HepG2 (cell line): ENCODE results near the gene HOXA11. TPM values are rescaled to one million over a fixed set of nuclear protein-coding genes. Genes with fewer than 3 reads are reported as not detected.
A peak's percentile ranks its signal among the peaks of the same experiment; 100 is the strongest.

Source experiments
- ATAC-seq: fragments of 200-7000 bp; cut with Tn5 transposase; 3 replicates; pipeline ENCODE4 v1.9.1; 2020; ENCODE audit warnings: mild to moderate bottlenecking, moderate library complexity
- BruUV-seq: library from RNA; stranded (reverse); fragments of 400-500 nt; replicated peaks from 2 replicates; lab custom pipeline; 2021; lab: Mats Ljungman, UMichigan
- CTCF ChIA-PET: fragments of 300-600 bp; formaldehyde crosslinking; extraction: SDS; loops from one replicate; lab custom pipeline; 2021; ENCODE audit warnings: low total read pairs, inconsistent platforms, low intra/inter-chr PET ratio; lab: Yijun Ruan, JAX
- POLR2A ChIA-PET: fragments of 350-600 bp; sonication (Branson Sonifier 250); formaldehyde crosslinking; loops from one replicate; lab custom pipeline; 2020; ENCODE audit warnings: antibody characterized with exemption, inconsistent platforms; lab: Yijun Ruan, JAX
- DNase-seq: peaks from one replicate; pipeline ENCODE4 v3.0.0-alpha.2; 2015; ENCODE audit warnings: low spot score
- FAIRE-seq: peaks from 3 replicates; lab custom pipeline; 2011; peaks lifted over from hg19 to GRCh38; lab: Jason Lieb, UNC
- H2AFZ ChIP-seq: one replicate; pipeline ENCODE4 v1.6.1; 2011; ENCODE audit warnings: low read length, inconsistent platforms
- H3K27ac ChIP-seq: fragments of 300-600 bp; 3 replicates; pipeline ENCODE4 v1.8.0; 2011; ENCODE audit warnings: mixed run types, mild to moderate bottlenecking, mixed read lengths, low read length, inconsistent platforms; ENCODE audit not compliant: insufficient read depth; ENCODE audit errors: extremely low read length
- H3K27me3 ChIP-seq, 2 experiments: fragments of 200-600 bp in 1 of 2; 2 replicates in 1 of 2; 3 replicates in 1 of 2; pipeline versions ENCODE4 v1.6.0 to v1.8.0; 2011; ENCODE audit warnings: low read length in 2 of 2, mild to moderate bottlenecking in 2 of 2, moderate library complexity in 2 of 2, inconsistent platforms in 1 of 2; ENCODE audit not compliant: insufficient read depth in 2 of 2, control insufficient read depth in 1 of 2
- H3K36me3 ChIP-seq, 2 experiments: fragments of 200-600 bp in 1 of 2; replicated peaks in 1 of 2; 2 replicates in 1 of 2; 3 replicates in 1 of 2; pipeline versions ENCODE4 v1.5.1 to v1.8.0; 2011; ENCODE audit warnings: low read length in 2 of 2, inconsistent platforms in 1 of 2; ENCODE audit not compliant: insufficient read depth in 2 of 2, control insufficient read depth in 1 of 2
- H3K4me1 ChIP-seq: 2 replicates; pipeline ENCODE4 v1.5.1; 2012; ENCODE audit warnings: low read length, inconsistent platforms; ENCODE audit not compliant: insufficient read depth
- H3K4me2 ChIP-seq: 2 replicates; pipeline ENCODE4 v1.6.0; 2011; ENCODE audit warnings: low read depth, low read length, inconsistent platforms
- H3K4me3 ChIP-seq, 3 experiments: fragments of 200-600 bp in 1 of 3; sonication (generic), shearing (Covaris generic) in 1 of 3; replicated peaks in 1 of 3; 2 replicates each; pipeline ENCODE4 v1.5.1; 2011 to 2016; ENCODE audit warnings: low read length in 3 of 3, inconsistent platforms in 2 of 3, low read depth in 2 of 3, mild to moderate bottlenecking in 2 of 3, control low read depth in 1 of 3, mixed read lengths in 1 of 3; ENCODE audit not compliant: insufficient read depth in 1 of 3
- H3K79me2 ChIP-seq: one replicate; pipeline ENCODE4 v1.6.1; 2011; ENCODE audit warnings: low read length, inconsistent platforms; ENCODE audit not compliant: insufficient read depth
- H3K9ac ChIP-seq: 2 replicates; pipeline ENCODE4 v1.6.0; 2011; ENCODE audit warnings: mild to moderate bottlenecking, low read depth, low read length, inconsistent platforms; ENCODE audit not compliant: insufficient read depth
- H3K9me3 ChIP-seq: 2 replicates; pipeline ENCODE4 v1.5.1; 2012; ENCODE audit warnings: mild to moderate bottlenecking, low read length
- H4K20me1 ChIP-seq: 2 replicates; pipeline ENCODE4 v1.6.0; 2011; ENCODE audit warnings: inconsistent platforms, mild to moderate bottlenecking, low read length, moderate library complexity; ENCODE audit not compliant: insufficient read depth
- FOXO4 ChIP-seq: sonication (generic); formaldehyde crosslinking; conservative IDR thresholded peaks from 2 replicates; pipeline ENCODE4 v1.8.1; 2023; ENCODE audit warnings: missing genetic modification reagents
- IKZF1 ChIP-seq: fragments of 450-650 bp; IDR thresholded peaks from 2 replicates; pipeline ENCODE4 v1.7.1; 2016
- KDM5A ChIP-seq: fragments of 200-600 bp; sonication (generic); IDR thresholded peaks from 2 replicates; pipeline ENCODE4 v1.7.0; 2018; ENCODE audit warnings: antibody characterized with exemption, mild to moderate bottlenecking, low read length, borderline replicate concordance
- RFX5 ChIP-seq: IDR thresholded peaks from 2 replicates; pipeline ENCODE4 v1.6.1; 2011; ENCODE audit warnings: low read depth, low read length, improper control_type of control experiment
- ZNF543 ChIP-seq: sonication (generic); formaldehyde crosslinking; IDR thresholded peaks from 2 replicates; pipeline ENCODE4 v1.4.0; 2020; ENCODE audit warnings: mild to moderate bottlenecking, missing genetic modification reagents
- ZNF616 ChIP-seq: sonication (generic); formaldehyde crosslinking; IDR thresholded peaks from 2 replicates; pipeline ENCODE4 v1.5.0; 2020; ENCODE audit warnings: low read depth, mild to moderate bottlenecking, missing genetic modification reagents
- ZNF629 ChIP-seq: sonication (generic); formaldehyde crosslinking; conservative IDR thresholded peaks from 2 replicates; pipeline ENCODE4 v1.5.0; 2020; ENCODE audit warnings: missing genetic modification reagents
- WGBS: methylation state at CpG from one replicate; pipeline ENCODE4 v1.1.6; 2017; ENCODE audit warnings: low lambda C conversion rate; 5-methylcytosine and 5-hydroxymethylcytosine counted together
- in situ Hi-C: cut with HindIII; loops from 2 replicates; pipeline ENCODE4 v1.10.0; 2017; ENCODE audit warnings: low pct_unique_long_range_greater_than_20kb; ENCODE audit not compliant: extremely low pct_ligation_motif_present
- intact Hi-C: fragments of 100-400 bp; cut with micrococcal nuclease; formaldehyde crosslinking; loops from one replicate; pipeline ENCODE4 v1.10.0; 2022; ENCODE audit not compliant: unreplicated experiment
- polyA plus RNA-seq, 8 experiments: library from polyadenylated mRNA; depleted of rRNA in 3 of 8; stranded (reverse) in 7 of 8; unstranded in 1 of 8; fragments of >200 nt; fragmentation: Illumina TruSeq in 4 of 8; extraction: Trizol in 4 of 8; gene quantifications; 2 replicates each; pipeline versions ENCODE4 v1.2.1 to v1.2.3, GENCODE V29; 2011 to 2016; ENCODE audit warnings: low read depth in 4 of 8, missing spikeins in 1 of 8, mixed read lengths in 1 of 8; ENCODE audit not compliant: insufficient read depth in 1 of 8
- total RNA-seq, 5 experiments: library from RNA; depleted of rRNA; stranded (reverse); fragments of >200 nt; fragmentation: Illumina TruSeq; extraction: Trizol; gene quantifications; 2 replicates each; pipeline ENCODE4 v1.2.3, GENCODE V29; 2016; ENCODE audit warnings: low read depth in 1 of 5
- TF ChIP-seq, protein P1 (sequence below): sonication (generic); formaldehyde crosslinking; IDR thresholded peaks from 2 replicates; pipeline ENCODE4 v1.5.0; 2020; ENCODE audit warnings: mild to moderate bottlenecking, missing genetic modification reagents

The HOXA11 gene
- total and polyA plus RNA-seq, 2 of the 13 experiments (the other 11 are each of a cell fraction or from before 2014, with no cell fraction given) = not detected

DNA sequence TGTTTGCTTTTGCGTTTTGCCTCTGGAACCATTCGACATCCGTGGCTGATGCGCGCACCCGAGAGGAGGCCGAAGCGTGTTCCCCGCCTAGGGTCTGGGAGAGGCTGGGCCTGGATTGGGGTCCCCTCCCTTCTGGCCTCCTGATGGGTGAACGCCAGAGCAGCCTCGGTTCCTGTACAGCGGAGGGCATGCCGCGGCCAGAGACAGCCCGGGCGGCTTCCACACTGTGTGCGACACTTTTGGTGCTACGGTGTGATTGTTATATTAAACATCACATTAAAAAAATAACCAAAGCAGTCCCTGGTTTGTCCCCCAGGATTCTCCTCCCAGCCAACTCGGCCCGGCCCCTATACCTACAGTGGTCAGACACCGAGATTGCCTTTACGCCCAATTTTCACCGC, 24.9 kb downstream of the HOXA11 start:
- DNase-seq (no peak), ATAC-seq (no peak), FAIRE-seq (no peak)
- peaks cover 4 to 44% of the 10 kb centered on the region in 2 experiments for H3K27me3 ChIP-seq
- no peak overlapping the region for H3K27ac ChIP-seq
- H3K9ac ChIP-seq = no peak overlapping the region
- H3K9me3 ChIP-seq = no peaks in the 10 kb centered on the region
- no peak for TF ChIP-seq KDM5A
- TF ChIP-seq FOXO4 (CRISPR knock-in tag) = no peak
- no peaks in the 10 kb centered on the region for H3K36me3 ChIP-seq
- intact Hi-C loops = loop anchor here (5.0 kb wide), 1 partner anchor 478 kb away; no protein-coding TSS in a partner anchor
- no peak overlapping the region for H2AFZ ChIP-seq
- peak overlapping the region; percentile 85 for H3K4me2 ChIP-seq
- in situ Hi-C loops = loop anchor here (25.0 kb wide), 1 partner anchor 1073 kb away; no protein-coding TSS in a partner anchor
- 90% methylated on average over 23 of the region's 23 CpGs for WGBS
- no peaks in the 10 kb centered on the region for H3K79me2 ChIP-seq
- POLR2A ChIA-PET = interaction anchor here (1.3 kb wide), 1 partner anchor 10 kb away, joined by 10 read pairs; no protein-coding TSS in a partner anchor
- CTCF ChIA-PET = interaction anchor here (1.3 to 1.7 kb wide), 7 partner anchors 9 to 790 kb away, joined by 3 to 13 read pairs (median 8); no protein-coding TSS in a partner anchor
- peaks cover 14% of the 10 kb centered on the region for H3K4me1 ChIP-seq
- peak overlapping the region in 1 of 3 experiments; percentile 68; a peak in 1 of 6 replicates for H3K4me3 ChIP-seq
- BruUV-seq = no TSS peak
- H4K20me1 ChIP-seq = no peaks in the 10 kb centered on the region

DNA sequence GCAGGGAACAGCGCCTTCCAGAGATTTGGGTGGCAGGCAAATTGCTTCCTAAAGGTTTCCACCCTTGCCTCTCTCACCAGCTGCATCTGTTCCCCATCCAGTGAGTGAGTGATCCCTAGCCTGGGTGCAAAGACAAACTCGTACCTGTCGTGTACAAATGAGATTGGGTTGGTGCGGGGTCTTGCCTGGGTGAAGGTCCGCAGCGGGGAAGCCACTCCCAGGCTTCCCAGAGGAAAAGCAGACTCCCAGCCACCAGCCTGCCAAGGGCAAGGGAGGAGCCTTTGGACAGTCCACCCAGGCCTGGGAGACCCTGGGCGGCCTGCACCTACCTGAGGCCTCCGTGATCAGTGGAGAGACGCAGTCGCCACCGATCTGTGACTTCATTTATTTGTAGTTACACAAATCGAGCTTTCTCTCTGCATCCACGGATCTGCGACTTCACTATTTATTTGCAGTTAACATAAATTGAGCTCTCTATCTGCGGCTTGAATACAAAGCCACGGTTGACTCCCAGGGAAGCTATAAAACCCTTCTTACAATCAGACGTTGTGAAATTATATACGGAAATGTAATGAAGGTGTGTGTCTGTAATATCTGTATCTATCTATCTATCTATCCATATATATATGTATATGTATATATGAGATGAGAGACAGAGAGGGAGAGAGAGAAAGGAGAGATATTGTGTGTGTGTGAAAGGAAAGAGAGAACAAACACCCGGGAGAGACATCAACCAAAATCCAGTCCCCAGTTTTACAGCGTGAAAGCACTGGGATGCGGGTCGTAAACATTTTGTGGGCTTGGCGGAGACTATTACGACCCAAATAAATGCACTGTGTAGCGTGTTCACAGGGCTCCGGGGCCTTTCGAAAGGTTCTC, 25.5 kb downstream of the HOXA11 start:
- H3K9ac ChIP-seq = no peak overlapping the region
- ChIA-PET POLR2A (no interaction called here), CTCF (interaction anchor here (1.7 kb wide), 2 partner anchors 306 to 782 kb away, joined by 8 read pairs; no protein-coding TSS in a partner anchor)
- intact Hi-C loops = loop anchor here (5.0 kb wide), 1 partner anchor 477 kb away; no protein-coding TSS in a partner anchor
- H3K27me3 ChIP-seq = peaks cover 6 to 44% of the 10 kb centered on the region in 2 experiments
- H3K79me2 ChIP-seq = no peaks in the 10 kb centered on the region
- H3K4me1 ChIP-seq = peaks cover 19% of the 10 kb centered on the region
- H3K27ac ChIP-seq = no peak overlapping the region
- H2AFZ ChIP-seq = no peak overlapping the region
- no peaks in the 10 kb centered on the region for H3K9me3 ChIP-seq
- H3K4me2 ChIP-seq = no peak overlapping the region
- in situ Hi-C loops = loop anchor here (5.0 to 25.0 kb wide), 2 partner anchors 792 to 1072 kb away; no protein-coding TSS in a partner anchor
- no peak for TF ChIP-seq IKZF1
- no peak for TF ChIP-seq ZNF543
- TF ChIP-seq, protein P1, sequence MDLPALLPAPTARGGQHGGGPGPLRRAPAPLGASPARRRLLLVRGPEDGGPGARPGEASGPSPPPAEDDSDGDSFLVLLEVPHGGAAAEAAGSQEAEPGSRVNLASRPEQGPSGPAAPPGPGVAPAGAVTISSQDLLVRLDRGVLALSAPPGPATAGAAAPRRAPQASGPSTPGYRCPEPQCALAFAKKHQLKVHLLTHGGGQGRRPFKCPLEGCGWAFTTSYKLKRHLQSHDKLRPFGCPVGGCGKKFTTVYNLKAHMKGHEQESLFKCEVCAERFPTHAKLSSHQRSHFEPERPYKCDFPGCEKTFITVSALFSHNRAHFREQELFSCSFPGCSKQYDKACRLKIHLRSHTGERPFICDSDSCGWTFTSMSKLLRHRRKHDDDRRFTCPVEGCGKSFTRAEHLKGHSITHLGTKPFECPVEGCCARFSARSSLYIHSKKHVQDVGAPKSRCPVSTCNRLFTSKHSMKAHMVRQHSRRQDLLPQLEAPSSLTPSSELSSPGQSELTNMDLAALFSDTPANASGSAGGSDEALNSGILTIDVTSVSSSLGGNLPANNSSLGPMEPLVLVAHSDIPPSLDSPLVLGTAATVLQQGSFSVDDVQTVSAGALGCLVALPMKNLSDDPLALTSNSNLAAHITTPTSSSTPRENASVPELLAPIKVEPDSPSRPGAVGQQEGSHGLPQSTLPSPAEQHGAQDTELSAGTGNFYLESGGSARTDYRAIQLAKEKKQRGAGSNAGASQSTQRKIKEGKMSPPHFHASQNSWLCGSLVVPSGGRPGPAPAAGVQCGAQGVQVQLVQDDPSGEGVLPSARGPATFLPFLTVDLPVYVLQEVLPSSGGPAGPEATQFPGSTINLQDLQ = no peak
- no peak for TF ChIP-seq ZNF616 (CRISPR knock-in tag)
- TF ChIP-seq ZNF629 (CRISPR knock-in tag) = no peak
- no peak for TF ChIP-seq RFX5
- no peaks in the 10 kb centered on the region for H3K36me3 ChIP-seq
- WGBS = 77% methylated on average over 26 of the region's 27 CpGs
- ATAC-seq = no peak
- no peak for DNase-seq
- no peaks in the 10 kb centered on the region for H4K20me1 ChIP-seq
- H3K4me3 ChIP-seq = no peak overlapping the region
- no TSS peak for BruUV-seq
- no peak for FAIRE-seq
